A549 (cell line): ENCODE measurements around the gene ARL11. TPM values are rescaled to one million over a fixed set of nuclear protein-coding genes. Genes with fewer than 3 reads are reported as not detected.
"Not testable (repeated sequence)": the region's sequence is repeated elsewhere in the genome, so short reads cannot be mapped to it uniquely, and the experiment has no call there.

Source experiments
- ATAC-seq, 2 experiments: fragments of 200-7000 bp in 1 of 2; fragments of >200 bp in 1 of 2; cut with Nextera tagmentation in 1 of 2; cut with Tn5 transposase in 1 of 2; 3 replicates each; pipeline versions ENCODE4 v1.8.0 to v1.9.1; 2018 to 2020; ENCODE audit warnings: mild to moderate bottlenecking in 1 of 2, moderate library complexity in 1 of 2
- CTCF ChIA-PET: fragments of 300-600 bp; sonication (Branson Sonifier 250); formaldehyde crosslinking; extraction: SDS; loops from one replicate; lab custom pipeline; 2021; ENCODE audit warnings: antibody characterized with exemption, inconsistent platforms; lab: Yijun Ruan, JAX
- POLR2A ChIA-PET: fragments of 350-600 bp; formaldehyde crosslinking; extraction: SDS; loops from one replicate; lab custom pipeline; 2021; ENCODE audit warnings: antibody characterized with exemption, inconsistent platforms; lab: Yijun Ruan, JAX
- DNase-seq, 2 experiments: peaks; one replicate each; pipeline versions ENCODE4 v3.0.0 to v3.0.0-alpha.2; 2011 to 2016; ENCODE audit warnings: low read depth in 1 of 2, low spot score in 1 of 2
- FAIRE-seq: peaks from 2 replicates; lab custom pipeline; 2011; peaks lifted over from hg19 to GRCh38; lab: Jason Lieb, UNC
- H3K27ac ChIP-seq, 2 experiments: fragments of >200 bp; sonication (Bioruptor Twin); formaldehyde crosslinking; 3 replicates each; pipeline ENCODE4 v1.5.1; 2016 to 2017
- H3K4me1 ChIP-seq: fragments of >200 bp; sonication (Bioruptor Twin); formaldehyde crosslinking; 3 replicates; pipeline ENCODE4 v1.6.1; 2016
- H3K4me2 ChIP-seq: fragments of >200 bp; sonication (Bioruptor Twin); formaldehyde crosslinking; 3 replicates; pipeline ENCODE4 v1.6.1; 2016
- H3K4me3 ChIP-seq: fragments of >200 bp; sonication (Bioruptor Twin); formaldehyde crosslinking; 3 replicates; pipeline ENCODE4 v1.5.1; 2016
- H3K9me3 ChIP-seq: fragments of >200 bp; sonication (Bioruptor Twin); formaldehyde crosslinking; 3 replicates; pipeline ENCODE4 v1.6.1; 2016
- BHLHE40 ChIP-seq: IDR thresholded peaks from 2 replicates; pipeline ENCODE4 v1.6.1; 2012; ENCODE audit warnings: low read depth, low read length, inconsistent platforms
- CEBPB ChIP-seq, 2 experiments: fragments of >200 bp in 1 of 2; sonication (Bioruptor Twin) in 1 of 2; formaldehyde crosslinking in 1 of 2; IDR thresholded peaks; 2 replicates each; pipeline ENCODE4 v1.6.1; 2012 to 2016
- CHD2 ChIP-seq: fragments of 150-350 bp; IDR thresholded peaks from 2 replicates; pipeline ENCODE4 v1.6.1; 2014; ENCODE audit warnings: low read length; ENCODE audit not compliant: partially characterized antibody
- CHD4 ChIP-seq: fragments of 200-600 bp; sonication (generic); IDR thresholded peaks from 2 replicates; pipeline ENCODE4 v1.6.1; 2016; ENCODE audit warnings: antibody characterized with exemption, mild to moderate bottlenecking, borderline replicate concordance
- EHMT2 ChIP-seq: fragments of 200-600 bp; sonication (generic); IDR thresholded peaks from 2 replicates; pipeline ENCODE4 v1.6.1; 2016; ENCODE audit warnings: antibody characterized with exemption, low read depth, mild to moderate bottlenecking, moderate library complexity
- ESRRA ChIP-seq: fragments of 150-350 bp; IDR thresholded peaks from 2 replicates; pipeline ENCODE4 v1.6.1; 2014; ENCODE audit warnings: mild to moderate bottlenecking, low read length, borderline replicate concordance
- HDAC2 ChIP-seq: fragments of 200-600 bp; sonication (generic); IDR thresholded peaks from 2 replicates; pipeline ENCODE4 v1.6.1; 2016
- HEYL ChIP-seq: fragments of 250-450 bp; sonication (Bioruptor Pico); IDR thresholded peaks from 2 replicates; pipeline ENCODE4 v1.8.0; 2021; ENCODE audit warnings: mild to moderate bottlenecking, moderate library complexity
- HMGXB4 ChIP-seq: fragments of 250-450 bp; sonication (Bioruptor Pico); IDR thresholded peaks from 2 replicates; pipeline ENCODE4 v1.5.0; 2021; ENCODE audit warnings: mild to moderate bottlenecking, moderate library complexity, borderline replicate concordance
- HOXA7 ChIP-seq: fragments of 250-450 bp; sonication (Bioruptor Pico); IDR thresholded peaks from 2 replicates; pipeline ENCODE4 v1.5.0; 2020; ENCODE audit warnings: mild to moderate bottlenecking, moderate library complexity
- HOXB13 ChIP-seq: fragments of 250-450 bp; sonication (Bioruptor Pico); IDR thresholded peaks from 2 replicates; pipeline ENCODE4 v1.5.0; 2020; ENCODE audit warnings: low read depth, mild to moderate bottlenecking, moderate library complexity
- JUNB ChIP-seq: fragments of >200 bp; sonication (Bioruptor Twin); formaldehyde crosslinking; IDR thresholded peaks from 2 replicates; pipeline ENCODE4 v1.6.1; 2016
- MYC ChIP-seq: IDR thresholded peaks from 2 replicates; pipeline ENCODE4 v1.6.1; 2012; ENCODE audit warnings: mild to moderate bottlenecking, inconsistent platforms, low read length, improper control_type of control experiment, borderline replicate concordance
- NFE2L2 ChIP-seq: fragments of 150-350 bp; conservative IDR thresholded peaks from 2 replicates; pipeline ENCODE4 v1.6.1; 2014; ENCODE audit warnings: low read length
- PHF8 ChIP-seq: fragments of 200-600 bp; sonication (generic); IDR thresholded peaks from 2 replicates; pipeline ENCODE4 v1.6.1; 2016; ENCODE audit warnings: low read depth, mild to moderate bottlenecking, antibody characterized with exemption, moderate library complexity, borderline replicate concordance
- POLR2AphosphoS2 ChIP-seq: conservative IDR thresholded peaks from 2 replicates; pipeline ENCODE4 v1.6.1; 2012; ENCODE audit warnings: low read length, improper control_type of control experiment, inconsistent platforms
- RFX5 ChIP-seq: fragments of 450-650 bp; IDR thresholded peaks from 2 replicates; pipeline ENCODE4 v1.7.1; 2014; ENCODE audit warnings: antibody characterized with exemption, mild to moderate bottlenecking, moderate library complexity
- RNF2 ChIP-seq: fragments of 200-600 bp; sonication (generic); IDR thresholded peaks from 2 replicates; pipeline ENCODE4 v1.6.1; 2016; ENCODE audit warnings: low read depth, mild to moderate bottlenecking, antibody characterized with exemption, moderate library complexity, borderline replicate concordance
- SREBF2 ChIP-seq: fragments of 450-650 bp; IDR thresholded peaks from 2 replicates; pipeline ENCODE4 v1.6.1; 2014; ENCODE audit warnings: mild to moderate bottlenecking, moderate library complexity
- TFCP2L1 ChIP-seq: fragments of 250-450 bp; sonication (Bioruptor Pico); IDR thresholded peaks from 2 replicates; pipeline ENCODE4 v1.5.0; 2021; ENCODE audit warnings: mild to moderate bottlenecking
- ZNF302 ChIP-seq: fragments of 250-450 bp; sonication (Bioruptor Pico); IDR thresholded peaks from 2 replicates; pipeline ENCODE4 v1.9.0; 2021; ENCODE audit warnings: inconsistent platforms, mild to moderate bottlenecking, moderate library complexity
- ZSCAN20 ChIP-seq: fragments of 250-450 bp; sonication (Bioruptor Pico); IDR thresholded peaks from 2 replicates; pipeline ENCODE4 v1.8.0; 2022; ENCODE audit warnings: mild to moderate bottlenecking, moderate library complexity
- WGBS: methylation state at CpG from one replicate; pipeline ENCODE4 v1.1.6; 2017; ENCODE audit errors: missing lambda C conversion rate; 5-methylcytosine and 5-hydroxymethylcytosine counted together
- polyA plus RNA-seq, 4 experiments: library from polyadenylated mRNA; depleted of rRNA in 3 of 4; stranded (reverse); fragments of >200 nt; fragmentation: RNase III in 1 of 4; extraction: RNeasy Plus Mini Kit Qiagen cat#74134 plus additional on column Dnase treatment in 1 of 4; gene quantifications; 2 replicates in 3 of 4; 3 replicates in 1 of 4; pipeline ENCODE4 v1.2.3, GENCODE V29; 2011 to 2017
- TF ChIP-seq, protein P1 (sequence below): fragments of >200 bp; sonication (Bioruptor Twin); formaldehyde crosslinking; IDR thresholded peaks from 3 replicates; pipeline ENCODE4 v1.6.1; 2016
- TF ChIP-seq, protein P2 (sequence below): fragments of >200 bp; sonication (Bioruptor Twin); formaldehyde crosslinking; IDR thresholded peaks from 2 replicates; pipeline ENCODE4 v1.6.1; 2016
- TF ChIP-seq, protein P3 (sequence below): IDR thresholded peaks from 2 replicates; pipeline ENCODE4 v1.6.1; 2012; ENCODE audit warnings: low read depth, borderline replicate concordance

ARL11 gene
- polyA plus RNA-seq, 2 of the 4 experiments (the other 2 are of a cell fraction) = not detected

DNA sequence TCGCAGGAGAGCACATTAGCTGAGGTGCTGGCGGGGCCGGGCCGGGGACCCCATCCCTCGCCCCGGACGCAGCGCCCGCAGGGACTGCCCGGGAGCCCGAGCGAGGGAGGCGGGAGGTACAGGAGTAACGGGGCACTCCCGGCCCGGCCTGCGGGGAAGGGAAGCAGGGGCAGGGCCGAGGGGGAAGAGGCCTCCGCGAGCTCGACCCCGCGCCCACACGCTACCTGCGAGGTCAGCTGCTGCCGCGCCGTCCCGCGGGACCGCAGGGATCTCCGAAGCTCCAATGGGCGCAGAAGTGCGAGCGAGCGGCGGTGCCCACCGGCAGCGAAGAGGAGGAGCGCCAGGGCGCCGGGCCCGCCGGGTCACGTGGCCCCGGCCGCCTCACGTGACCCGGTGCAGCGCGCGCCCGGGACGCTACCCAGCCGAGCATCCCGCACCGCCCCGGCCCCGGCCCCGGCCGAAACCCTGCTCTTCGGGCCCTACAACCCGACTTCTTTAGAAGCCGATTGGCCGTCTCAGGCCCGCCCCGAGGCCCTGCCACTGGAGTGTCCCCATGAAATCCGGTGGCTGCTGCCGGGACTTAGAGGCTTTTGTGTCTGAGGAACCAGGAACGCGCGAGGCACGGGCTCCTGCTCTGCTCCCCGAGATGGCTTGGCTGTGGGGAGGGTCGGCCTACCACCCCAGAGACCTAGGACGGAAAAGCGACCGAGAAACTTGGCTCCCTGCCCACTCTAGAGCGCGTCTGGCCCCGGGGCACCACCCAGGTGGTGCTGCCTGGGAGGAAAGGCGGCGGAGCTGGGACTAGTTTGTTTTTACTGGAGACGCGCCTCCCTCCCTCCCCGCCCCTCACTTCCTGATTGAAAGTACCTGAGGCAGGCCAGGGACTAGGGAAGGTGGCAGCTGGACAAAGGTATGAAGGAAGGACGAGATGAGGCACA lies 42.8 kb upstream of the ARL11 start, which contains the start of gene RCBTB1 (continued):
- TF ChIP-seq HDAC2 = no peak
- no peak for TF ChIP-seq SREBF2
- TF ChIP-seq RFX5 = no peak
- no peak for TF ChIP-seq MYC
- TF ChIP-seq, protein P1, sequence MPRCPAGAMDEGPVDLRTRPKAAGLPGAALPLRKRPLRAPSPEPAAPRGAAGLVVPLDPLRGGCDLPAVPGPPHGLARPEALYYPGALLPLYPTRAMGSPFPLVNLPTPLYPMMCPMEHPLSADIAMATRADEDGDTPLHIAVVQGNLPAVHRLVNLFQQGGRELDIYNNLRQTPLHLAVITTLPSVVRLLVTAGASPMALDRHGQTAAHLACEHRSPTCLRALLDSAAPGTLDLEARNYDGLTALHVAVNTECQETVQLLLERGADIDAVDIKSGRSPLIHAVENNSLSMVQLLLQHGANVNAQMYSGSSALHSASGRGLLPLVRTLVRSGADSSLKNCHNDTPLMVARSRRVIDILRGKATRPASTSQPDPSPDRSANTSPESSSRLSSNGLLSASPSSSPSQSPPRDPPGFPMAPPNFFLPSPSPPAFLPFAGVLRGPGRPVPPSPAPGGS = peak; percentile 61; the same call in 1 of the 3 replicates
- no peak for TF ChIP-seq RNF2

DNA sequence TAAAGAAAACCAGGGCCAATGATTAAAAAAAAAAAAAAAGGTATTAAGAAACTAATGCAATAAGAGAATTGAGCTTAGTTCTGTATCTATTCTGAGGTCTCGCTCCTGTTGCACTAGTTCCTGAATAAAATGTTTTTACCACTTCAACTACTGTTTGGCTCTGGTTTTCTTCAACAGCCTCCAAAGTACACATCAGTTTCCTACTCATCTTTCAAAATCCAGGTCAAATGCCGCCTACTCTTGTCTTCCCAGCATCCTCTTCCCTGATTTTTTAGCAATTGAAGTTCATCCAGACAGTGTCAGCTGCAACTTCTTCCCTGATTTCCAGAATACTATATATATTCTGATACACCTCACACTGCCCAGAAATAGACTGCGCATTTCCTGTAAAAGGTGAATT lies 41.6 kb upstream of the ARL11 start:
- DNase-seq (no peak), FAIRE-seq (no peak), ATAC-seq (no peak)
- CTCF ChIA-PET = interaction anchor here (0.6 to 1.0 kb wide), 2 partner anchors 20 to 266 kb away, joined by 4 to 5 read pairs; no protein-coding TSS in a partner anchor
- H3K4me1 ChIP-seq = peaks cover 23% of the 10 kb centered on the region
- H3K4me2 ChIP-seq = peak overlapping the region; percentile 99; the same call in 2 of the 3 replicates
- no peaks in the 10 kb centered on the region for H3K9me3 ChIP-seq
- no peak overlapping the region for H3K4me3 ChIP-seq
- POLR2A ChIA-PET = no interaction called here
- TF ChIP-seq ZNF302 (CRISPR knock-in tag) = no peak
- no peak for TF ChIP-seq BHLHE40
- no peak for TF ChIP-seq CEBPB (IDR thresholded peaks at IDR 0.05)
- no peak for TF ChIP-seq ZSCAN20 (CRISPR knock-in tag)
- TF ChIP-seq, protein P2, sequence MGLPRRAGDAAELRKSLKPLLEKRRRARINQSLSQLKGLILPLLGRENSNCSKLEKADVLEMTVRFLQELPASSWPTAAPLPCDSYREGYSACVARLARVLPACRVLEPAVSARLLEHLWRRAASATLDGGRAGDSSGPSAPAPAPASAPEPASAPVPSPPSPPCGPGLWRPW = no peak
- TF ChIP-seq PHF8 = no peak
- no peak for TF ChIP-seq JUNB
- TF ChIP-seq, protein P3, sequence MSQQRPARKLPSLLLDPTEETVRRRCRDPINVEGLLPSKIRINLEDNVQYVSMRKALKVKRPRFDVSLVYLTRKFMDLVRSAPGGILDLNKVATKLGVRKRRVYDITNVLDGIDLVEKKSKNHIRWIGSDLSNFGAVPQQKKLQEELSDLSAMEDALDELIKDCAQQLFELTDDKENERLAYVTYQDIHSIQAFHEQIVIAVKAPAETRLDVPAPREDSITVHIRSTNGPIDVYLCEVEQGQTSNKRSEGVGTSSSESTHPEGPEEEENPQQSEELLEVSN = no peak
- TF ChIP-seq CHD2 = no peak
- WGBS = 94% methylated on average over 3 of the region's 3 CpGs
- no peak overlapping the region for H3K27ac ChIP-seq

- H3K4me1 ChIP-seq = peaks cover 23% of the 10 kb centered on the region
- no peak overlapping the region; the same call in 2 of the 3 replicates for H3K4me2 ChIP-seq
- H3K4me3 ChIP-seq = no peak overlapping the region
- ATAC-seq = no peak
- no peaks in the 10 kb centered on the region for H3K9me3 ChIP-seq
- FAIRE-seq = no peak
- WGBS = 26% methylated on average over 2 of the region's 2 CpGs
- DNase-seq = no peak
- no peak for TF ChIP-seq RFX5
- TF ChIP-seq CHD4 = no peak
- no peak for TF ChIP-seq POLR2AphosphoS2
- no peak for TF ChIP-seq TFCP2L1
- TF ChIP-seq HMGXB4 = no peak
- TF ChIP-seq HOXA7 (CRISPR knock-in tag) = no peak
- TF ChIP-seq NFE2L2 = no peak
- TF ChIP-seq HEYL = no peak
- TF ChIP-seq HOXB13 (CRISPR knock-in tag) = no peak
- TF ChIP-seq ESRRA = no peak
- no peak for TF ChIP-seq EHMT2
- no peak overlapping the region for H3K27ac ChIP-seq
- ChIA-PET CTCF (no interaction called here), POLR2A (no interaction called here)
Measured at GRCh38 chr13:49587311-49587847, 40.9 kb upstream of the ARL11 start.

DNA sequence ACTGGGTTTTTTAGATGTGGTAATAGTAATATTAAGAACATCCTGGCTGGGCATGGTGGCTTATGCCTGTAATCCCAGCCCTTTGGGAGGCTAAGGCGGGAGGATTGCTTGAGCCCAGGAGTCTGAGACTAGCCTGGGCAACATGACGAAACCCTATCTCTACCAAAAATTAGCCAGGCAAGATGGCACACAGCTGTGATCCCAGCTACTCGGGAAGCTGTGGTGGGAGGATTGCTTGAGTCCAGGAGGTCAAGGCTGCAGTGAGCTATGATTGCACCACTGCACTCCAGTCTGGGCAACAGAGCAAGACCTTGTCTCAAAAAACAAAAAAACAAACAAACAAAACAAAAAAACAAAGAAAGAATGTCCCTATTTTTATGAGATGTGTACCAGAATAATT lies 37.6 kb upstream of the ARL11 start:
- H3K27ac ChIP-seq, FAIRE-seq, DNase-seq, H3K4me3 ChIP-seq, H3K9me3 ChIP-seq, ATAC-seq, H3K4me2 ChIP-seq: not testable (repeated sequence)
- peaks cover 18% of the 10 kb centered on the region for H3K4me1 ChIP-seq
- POLR2A ChIA-PET = interaction anchor here (0.6 kb wide), 1 partner anchor 277 kb away, joined by 4 read pairs; no protein-coding TSS in a partner anchor
- CTCF ChIA-PET = interaction anchor here (1.0 kb wide), 1 partner anchor 30 kb away, joined by 3 read pairs; no protein-coding TSS in a partner anchor
- WGBS = 58% methylated on average over 3 of the region's 3 CpGs

DNA sequence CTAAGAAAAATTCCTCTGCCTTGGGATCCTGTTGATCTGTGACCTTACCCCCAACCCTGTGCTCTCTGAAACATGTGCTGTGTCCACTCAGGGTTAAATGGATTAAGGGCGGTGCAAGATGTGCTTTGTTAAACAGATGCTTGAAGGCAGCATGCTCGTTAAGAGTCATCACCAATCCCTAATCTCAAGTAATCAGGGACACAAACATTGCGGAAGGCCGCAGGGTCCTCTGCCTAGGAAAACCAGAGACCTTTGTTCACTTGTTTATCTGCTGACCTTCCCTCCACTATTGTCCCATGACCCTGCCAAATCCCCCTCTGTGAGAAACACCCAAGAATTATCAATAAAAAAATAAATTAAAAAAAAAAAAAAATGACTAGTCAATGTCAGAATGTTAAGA lies 34.4 kb upstream of the ARL11 start:
- POLR2A ChIA-PET, FAIRE-seq, CTCF ChIA-PET, DNase-seq, H3K27ac ChIP-seq, H3K9me3 ChIP-seq, ATAC-seq, H3K4me2 ChIP-seq, H3K4me1 ChIP-seq, H3K4me3 ChIP-seq: not testable (repeated sequence)
- 72% methylated on average over 2 of the region's 4 CpGs for WGBS
